Activated T-cell treated with anti-CD3 and anti-CD28 coated beads, Interleukin-2, amount 50 U/mL, for 72 hours (primary cell): ENCODE data around the gene ORM2. TPM values are rescaled to one million over a fixed set of nuclear protein-coding genes. Genes with fewer than 3 reads are reported as not detected.
A peak's percentile ranks its signal among the peaks of the same experiment; 100 is the strongest.
"Not testable (repeated sequence)": the region's sequence is repeated elsewhere in the genome, so short reads cannot be mapped to it uniquely, and the experiment has no call there.

ENCODE experiments used
- ATAC-seq, 2 donors: fragments of 150-1000 bp; cut with Tn5 transposase; replicated peaks in 1 of 2; 2 replicates each; pipeline ENCODE4 v1.10.0; 2021; ENCODE audit warnings: moderate library complexity in 2 of 2, mild to moderate bottlenecking in 1 of 2
- DNase-seq, 2 donors: peaks; one replicate each; pipeline ENCODE4 v3.0.0; 2021 to 2022; ENCODE audit warnings: mixed read lengths in 1 of 2
- H3K27ac Mint-ChIP-seq: one replicate; pipeline ENCODE4 v1.8.0; 2022; ENCODE audit warnings: mild to moderate bottlenecking, moderate library complexity, mixed read lengths
- H3K27me3 Mint-ChIP-seq: one replicate; pipeline ENCODE4 v1.8.0; 2022; ENCODE audit warnings: low read depth, mixed read lengths
- H3K36me3 Mint-ChIP-seq, 2 donors: one replicate each; pipeline ENCODE4 v1.8.0; 2022; ENCODE audit warnings: mixed read lengths in 2 of 2, mild to moderate bottlenecking in 1 of 2; ENCODE audit not compliant: insufficient read depth in 2 of 2
- H3K4me1 Mint-ChIP-seq: one replicate; pipeline ENCODE4 v1.8.0; 2022; ENCODE audit warnings: low read depth, mixed read lengths
- H3K4me3 Mint-ChIP-seq, 2 donors: one replicate each; pipeline ENCODE4 v1.8.0; 2022; ENCODE audit warnings: mild to moderate bottlenecking in 2 of 2, mixed read lengths in 2 of 2, moderate library complexity in 2 of 2
- H3K9me3 Mint-ChIP-seq, 2 donors: one replicate each; pipeline ENCODE4 v1.8.0; 2022; ENCODE audit warnings: mixed read lengths in 2 of 2
- total RNA-seq, 2 donors: library from RNA; stranded (reverse); gene quantifications; one replicate each; pipeline ENCODE4 v1.2.3, GENCODE V29; 2022

Gene ORM2
- not detected for total RNA-seq

GRCh38 chr9:114329625-114330022 lies at the start of gene ORM2:
TSS of gene ORM2 (plus strand) at chr9:114329869. CDS start at chr9:114329905, 36 bp downstream.
- not testable (repeated sequence) for H3K9me3 Mint-ChIP-seq, H3K4me3 Mint-ChIP-seq, H3K27me3 Mint-ChIP-seq, H3K36me3 Mint-ChIP-seq, DNase-seq, H3K4me1 Mint-ChIP-seq
- peak; percentile 2 to 8 for ATAC-seq
- H3K27ac Mint-ChIP-seq = peak within 1 kb of the TSS; percentile 20

GRCh38 chr9:114280636-114281472 lies 48.8 kb upstream of the ORM2 start:
- no peaks in the 10 kb centered on the region for H3K36me3 Mint-ChIP-seq
- no peak for ATAC-seq
- no peaks in the 10 kb centered on the region for H3K27me3 Mint-ChIP-seq
- H3K27ac Mint-ChIP-seq = no peak overlapping the region
- H3K9me3 Mint-ChIP-seq = peaks cover 4 to 6% of the 10 kb centered on the region in 2 donors
- H3K4me1 Mint-ChIP-seq = peaks cover 9% of the 10 kb centered on the region
- DNase-seq = no peak
- no peak overlapping the region for H3K4me3 Mint-ChIP-seq

- no peaks in the 10 kb centered on the region for H3K27me3 Mint-ChIP-seq
- no peak overlapping the region for H3K27ac Mint-ChIP-seq
- H3K36me3 Mint-ChIP-seq = no peaks in the 10 kb centered on the region
- ATAC-seq = no peak
- peaks cover 4 to 6% of the 10 kb centered on the region in 2 donors for H3K9me3 Mint-ChIP-seq
- no peak for DNase-seq
- H3K4me3 Mint-ChIP-seq = no peak overlapping the region
- H3K4me1 Mint-ChIP-seq = peaks cover 9% of the 10 kb centered on the region
These were observed 48.1 kb upstream of the ORM2 start for GRCh38 chr9:114281473-114282103.

GRCh38 chr9:114282104-114282485 lies 47.6 kb upstream of the ORM2 start:
- Mint-ChIP-seq H3K27ac (no peak overlapping the region), H3K4me3 (no peak overlapping the region), H3K36me3 (no peaks in the 10 kb centered on the region), H3K27me3 (no peaks in the 10 kb centered on the region), H3K9me3 (peaks cover 4 to 6% of the 10 kb centered on the region in 2 donors), H3K4me1 (peaks cover 9% of the 10 kb centered on the region)
- ATAC-seq (no peak), DNase-seq (no peak)

- ATAC-seq (peak; percentile 20 to 29), DNase-seq (no peak)
- Mint-ChIP-seq H3K4me1 (peaks cover 9% of the 10 kb centered on the region), H3K27ac (no peak overlapping the region), H3K27me3 (no peaks in the 10 kb centered on the region), H3K9me3 (peaks cover 4 to 6% of the 10 kb centered on the region in 2 donors), H3K4me3 (peak overlapping the region in 1 of 2 donors; percentile 15), H3K36me3 (no peaks in the 10 kb centered on the region)
These were observed 47.2 kb upstream of the ORM2 start for GRCh38 chr9:114282507-114282906.

GRCh38 chr9:114282926-114283325 lies 46.7 kb upstream of the ORM2 start:
- DNase-seq (peak; percentile 48 to 54), ATAC-seq (peak; percentile 78 to 91)
- Mint-ChIP-seq H3K27me3 (no peaks in the 10 kb centered on the region), H3K4me1 (peaks cover 9% of the 10 kb centered on the region), H3K27ac (no peak overlapping the region), H3K9me3 (peaks cover 4 to 5% of the 10 kb centered on the region in 2 donors), H3K4me3 (peak overlapping the region in 1 of 2 donors; percentile 15), H3K36me3 (no peaks in the 10 kb centered on the region)

GRCh38 chr9:114283551-114284111 lies 46.0 kb upstream of the ORM2 start:
- no peak for ATAC-seq
- H3K27me3 Mint-ChIP-seq = no peaks in the 10 kb centered on the region
- no peaks in the 10 kb centered on the region for H3K9me3 Mint-ChIP-seq
- H3K27ac Mint-ChIP-seq = no peak overlapping the region
- peaks cover 9% of the 10 kb centered on the region for H3K4me1 Mint-ChIP-seq
- H3K4me3 Mint-ChIP-seq = no peak overlapping the region
- H3K36me3 Mint-ChIP-seq = no peaks in the 10 kb centered on the region
- no peak for DNase-seq

- no peaks in the 10 kb centered on the region for H3K36me3 Mint-ChIP-seq
These were observed 45.2 kb upstream of the ORM2 start for GRCh38 chr9:114284316-114285060.

GRCh38 chr9:114285166-114285867 lies 44.4 kb upstream of the ORM2 start:
- ATAC-seq (no peak), DNase-seq (no peak)
- H3K4me1 Mint-ChIP-seq = peaks cover 9% of the 10 kb centered on the region
- no peak overlapping the region for H3K27ac Mint-ChIP-seq
- H3K27me3 Mint-ChIP-seq = no peaks in the 10 kb centered on the region
- H3K36me3 Mint-ChIP-seq = no peaks in the 10 kb centered on the region
- H3K9me3 Mint-ChIP-seq = no peaks in the 10 kb centered on the region
- H3K4me3 Mint-ChIP-seq = no peak overlapping the region

More at GRCh38 chr9:114284316-114285060, 45.2 kb upstream of the ORM2 start:
- ATAC-seq (no peak), DNase-seq (no peak)
- Mint-ChIP-seq H3K27ac (no peak overlapping the region), H3K27me3 (no peaks in the 10 kb centered on the region), H3K4me1 (peaks cover 9% of the 10 kb centered on the region), H3K4me3 (no peak overlapping the region), H3K9me3 (no peaks in the 10 kb centered on the region)

GRCh38 chr9:114286146-114286679 lies 43.5 kb upstream of the ORM2 start:
- no peak for DNase-seq
- ATAC-seq = no peak
- Mint-ChIP-seq H3K27ac (no peak overlapping the region), H3K27me3 (peaks cover 5% of the 10 kb centered on the region), H3K4me1 (peaks cover 9% of the 10 kb centered on the region), H3K9me3 (no peaks in the 10 kb centered on the region), H3K36me3 (no peaks in the 10 kb centered on the region), H3K4me3 (no peak overlapping the region)

- Mint-ChIP-seq H3K4me3 (no peak overlapping the region), H3K4me1 (peaks cover 9% of the 10 kb centered on the region), H3K9me3 (no peaks in the 10 kb centered on the region), H3K27ac (no peak overlapping the region), H3K36me3 (no peaks in the 10 kb centered on the region), H3K27me3 (peaks cover 6% of the 10 kb centered on the region)
- no peak for ATAC-seq
- DNase-seq = no peak
These were observed 42.5 kb upstream of the ORM2 start for GRCh38 chr9:114287001-114287762.

- H3K27ac Mint-ChIP-seq = no peak overlapping the region
- H3K27me3 Mint-ChIP-seq = peaks cover 6% of the 10 kb centered on the region
- peaks cover 4% of the 10 kb centered on the region for H3K4me1 Mint-ChIP-seq
- DNase-seq (no peak), ATAC-seq (no peak)
- H3K4me3 Mint-ChIP-seq = no peak overlapping the region
- H3K9me3 Mint-ChIP-seq = no peaks in the 10 kb centered on the region
- no peaks in the 10 kb centered on the region for H3K36me3 Mint-ChIP-seq
These were observed 41.9 kb upstream of the ORM2 start for GRCh38 chr9:114287763-114288192.
